ENCODE results near the gene ITGAL. TPM values are rescaled to one million over a fixed set of nuclear protein-coding genes. Genes with fewer than 3 reads are reported as not detected.

ITGAL gene
- total and polyA plus RNA-seq, 2 donors (not counting 1 experiment from before 2014, with no cell fraction given) = 110 to 184 TPM

DNA sequence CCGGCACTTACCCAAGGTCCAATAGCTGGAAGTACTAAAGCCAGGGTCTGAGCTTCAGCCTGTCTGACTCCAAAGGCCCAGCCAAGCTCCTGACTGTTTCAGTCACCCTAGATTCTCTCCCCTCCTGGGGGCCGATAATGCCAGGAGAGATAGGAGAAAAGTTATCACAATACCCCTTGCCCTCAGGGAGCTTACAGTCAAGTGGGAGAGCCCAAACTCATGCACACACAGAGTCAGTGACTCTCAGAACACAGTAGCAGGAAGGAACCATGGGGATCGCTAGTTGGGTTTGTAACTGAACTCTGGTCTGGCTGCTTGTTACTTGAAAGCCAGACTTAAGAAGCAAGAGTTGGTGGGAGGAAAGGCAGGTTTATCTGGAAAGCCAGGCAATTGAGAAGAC, 39.0 kb downstream of the ITGAL start:
- H3K9ac ChIP-seq (ENCODE audit: low read length) = no peak overlapping the region
- POLR2A ChIA-PET = no interaction called here
- H3K9me3 ChIP-seq (ENCODE audit: control extremely low read depth in 1 of 3, control insufficient read depth in 2 of 3, insufficient read depth in 1 of 3, low read length in 2 of 3) = no peaks in the 10 kb centered on the region
- no peaks in the 10 kb centered on the region for H3K27me3 Mint-ChIP-seq
- H2AFZ ChIP-seq (ENCODE audit: insufficient read depth, low read depth, low read length, poor library complexity, severe bottlenecking) = no peak overlapping the region
- WGBS (ENCODE audit: insufficient coverage) = 100% methylated on average over 1 of the region's 3 CpGs
- no peaks in the 10 kb centered on the region for H3K79me2 ChIP-seq (ENCODE audit: control insufficient read depth, insufficient read depth, low read length)
- peak overlapping the region; percentile 10 for H3K27ac Mint-ChIP-seq
- no peak overlapping the region for H3K4me2 ChIP-seq (replicated peaks; ENCODE audit: low read depth, low read length, poor library complexity, severe bottlenecking)
- no peak for DNase-seq
- H3K36me3 ChIP-seq (replicated peaks in 1 of 2; ENCODE audit: control extremely low read depth in 1 of 2, control insufficient read depth in 1 of 2, extremely low read depth in 1 of 2, insufficient read depth in 2 of 2, low read length in 1 of 2) = peaks cover 6 to 65% of the 10 kb centered on the region in 2 experiments
- H3K27ac ChIP-seq (ENCODE audit: low read length in 2 of 2) = no peak overlapping the region
- H3K9me3 Mint-ChIP-seq (ENCODE audit: insufficient read depth) = no peaks in the 10 kb centered on the region
- CTCF ChIA-PET = interaction anchor here (1.1 to 1.4 kb wide), 2 partner anchors 65 to 118 kb away, joined by 3 to 4 read pairs; no protein-coding TSS in a partner anchor
- H3K4me1 ChIP-seq (ENCODE audit: control insufficient read depth in 2 of 2, insufficient read depth in 2 of 2, low read length in 2 of 2) = no peaks in the 10 kb centered on the region
- H3K4me3 Mint-ChIP-seq = no peak overlapping the region
- intact Hi-C loops (cut with micrococcal nuclease) = no loop called here
- H3K27me3 ChIP-seq (replicated peaks in 1 of 4; ENCODE audit: control extremely low read depth in 1 of 4, control insufficient read depth in 3 of 4, insufficient read depth in 4 of 4, low read length in 3 of 4) = no peaks in the 10 kb centered on the region
- H4K20me1 ChIP-seq (ENCODE audit: control insufficient read depth, insufficient read depth, low read length, poor library complexity, severe bottlenecking) = no peaks in the 10 kb centered on the region
- ATAC-seq (ENCODE audit: low read depth) = no peak
- no peak overlapping the region for H3K4me3 ChIP-seq (ENCODE audit: control extremely low read depth in 1 of 5, extremely low read depth in 1 of 5, insufficient read depth in 1 of 5, low read depth in 2 of 5, low read length in 4 of 5)
- no peak for TF ChIP-seq EZH2 (IDR thresholded peaks at IDR 0.05; ENCODE audit: borderline replicate concordance, insufficient read depth, low read depth, low read length, poor library complexity, severe bottlenecking)
- H3K4me1 Mint-ChIP-seq = no peaks in the 10 kb centered on the region

DNA sequence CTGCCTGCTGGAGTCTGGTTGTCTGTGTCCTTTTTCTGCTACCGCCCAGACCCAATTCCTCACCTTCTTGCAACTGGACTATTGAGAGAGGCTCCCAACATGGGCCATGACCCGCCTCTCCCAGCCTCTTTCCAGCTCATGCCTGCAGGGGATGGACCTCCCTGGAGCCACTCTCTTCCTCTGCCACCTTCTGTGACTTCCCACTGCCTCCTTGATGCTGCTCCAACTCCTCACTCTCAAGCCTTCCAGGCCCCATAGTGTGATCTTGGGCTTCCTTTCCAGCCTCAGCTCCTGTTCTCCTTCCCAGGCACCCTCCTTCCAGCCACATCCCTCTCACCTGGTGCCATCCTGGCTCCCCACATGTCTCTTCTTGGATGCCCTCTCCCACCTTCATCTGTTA, 42.7 kb downstream of the ITGAL start:
- DNase-seq (no peak), ATAC-seq (ENCODE audit: low read depth) (no peak)
- intact Hi-C loops (cut with micrococcal nuclease) = no loop called here
- no peak overlapping the region for H3K4me3 Mint-ChIP-seq
- H3K27me3 Mint-ChIP-seq = no peaks in the 10 kb centered on the region
- 94% methylated on average over 2 of the region's 2 CpGs for WGBS (ENCODE audit: insufficient coverage)
- POLR2A ChIA-PET = interaction anchor here (1.0 kb wide), 1 partner anchor 9 kb away, joined by 7 read pairs; no protein-coding TSS in a partner anchor
- Histone ChIP-seq H3K79me2 (ENCODE audit: control insufficient read depth, insufficient read depth, low read length) (no peaks in the 10 kb centered on the region), H3K36me3 (replicated peaks in 1 of 2; ENCODE audit: control extremely low read depth in 1 of 2, control insufficient read depth in 1 of 2, extremely low read depth in 1 of 2, insufficient read depth in 2 of 2, low read length in 1 of 2) (peaks cover 4 to 78% of the 10 kb centered on the region in 2 experiments), H3K9ac (ENCODE audit: low read length) (no peak overlapping the region), H3K4me3 (ENCODE audit: control extremely low read depth in 1 of 5, extremely low read depth in 1 of 5, insufficient read depth in 1 of 5, low read depth in 2 of 5, low read length in 4 of 5) (no peak overlapping the region), H3K27ac (ENCODE audit: low read length in 2 of 2) (no peak overlapping the region), H3K4me1 (ENCODE audit: control insufficient read depth in 2 of 2, insufficient read depth in 2 of 2, low read length in 2 of 2) (no peaks in the 10 kb centered on the region), H2AFZ (ENCODE audit: insufficient read depth, low read depth, low read length, poor library complexity, severe bottlenecking) (no peak overlapping the region), H4K20me1 (ENCODE audit: control insufficient read depth, insufficient read depth, low read length, poor library complexity, severe bottlenecking) (no peaks in the 10 kb centered on the region), H3K4me2 (replicated peaks; ENCODE audit: low read depth, low read length, poor library complexity, severe bottlenecking) (no peak overlapping the region), H3K27me3 (replicated peaks in 1 of 4; ENCODE audit: control extremely low read depth in 1 of 4, control insufficient read depth in 3 of 4, insufficient read depth in 4 of 4, low read length in 3 of 4) (no peaks in the 10 kb centered on the region), H3K9me3 (ENCODE audit: control extremely low read depth in 1 of 3, control insufficient read depth in 2 of 3, insufficient read depth in 1 of 3, low read length in 2 of 3) (no peaks in the 10 kb centered on the region)
- no peaks in the 10 kb centered on the region for H3K9me3 Mint-ChIP-seq (ENCODE audit: insufficient read depth)
- CTCF ChIA-PET = no interaction called here
- no peaks in the 10 kb centered on the region for H3K4me1 Mint-ChIP-seq
- H3K27ac Mint-ChIP-seq = peak overlapping the region; percentile 29
- TF ChIP-seq EZH2 (IDR thresholded peaks at IDR 0.05; ENCODE audit: borderline replicate concordance, insufficient read depth, low read depth, low read length, poor library complexity, severe bottlenecking) = no peak

All from B cell (primary cell).